HL-60 (cell line): ENCODE measurements around the gene CHI3L2.

Source experiments
- POLR2AphosphoS5 ChIP-seq: IDR thresholded peaks from 2 replicates; pipeline ENCODE4 v1.6.1; 2012; ENCODE audit warnings: low read depth
- TF ChIP-seq, protein P1 (sequence below): IDR thresholded peaks from one replicate; pipeline ENCODE4 v1.5.1; 2011; ENCODE audit warnings: low read length, control low read depth, inconsistent platforms; ENCODE audit not compliant: insufficient read depth

DNA sequence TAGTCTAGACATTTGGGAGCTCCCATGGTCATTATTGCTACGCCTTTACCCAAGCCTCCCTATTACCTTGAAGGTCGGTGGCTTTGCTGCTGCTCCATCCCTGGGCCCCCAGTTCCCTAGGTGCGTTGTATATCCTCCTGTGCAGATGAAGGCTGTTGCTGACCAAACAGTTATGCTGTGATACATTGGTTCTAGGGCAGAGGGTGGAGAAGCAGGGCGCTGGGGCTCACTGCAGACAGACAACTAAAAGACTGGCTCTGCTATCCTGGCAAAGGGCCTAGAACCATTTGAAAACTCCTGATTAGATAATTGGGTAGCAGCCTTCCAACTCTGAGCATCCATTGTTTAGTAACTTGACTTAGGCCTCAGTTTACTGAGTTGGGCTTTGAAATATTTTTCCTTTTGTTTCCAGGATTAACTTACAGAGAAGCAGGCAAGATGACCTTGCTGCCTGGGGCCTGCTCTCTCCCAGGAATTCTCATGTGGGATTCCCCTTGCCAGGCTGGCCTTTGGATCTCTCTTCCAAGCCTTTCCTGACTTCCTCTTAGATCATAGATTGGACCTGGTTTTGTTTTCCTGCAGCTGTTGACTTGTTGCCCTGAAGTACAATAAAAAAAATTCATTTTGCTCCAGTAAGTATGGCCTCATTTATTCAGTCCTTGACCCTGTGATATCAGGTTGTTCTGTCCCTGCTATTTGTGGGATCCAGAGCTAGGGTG is 15.5 kb downstream of the CHI3L2 start:
- TF ChIP-seq, protein P1, sequence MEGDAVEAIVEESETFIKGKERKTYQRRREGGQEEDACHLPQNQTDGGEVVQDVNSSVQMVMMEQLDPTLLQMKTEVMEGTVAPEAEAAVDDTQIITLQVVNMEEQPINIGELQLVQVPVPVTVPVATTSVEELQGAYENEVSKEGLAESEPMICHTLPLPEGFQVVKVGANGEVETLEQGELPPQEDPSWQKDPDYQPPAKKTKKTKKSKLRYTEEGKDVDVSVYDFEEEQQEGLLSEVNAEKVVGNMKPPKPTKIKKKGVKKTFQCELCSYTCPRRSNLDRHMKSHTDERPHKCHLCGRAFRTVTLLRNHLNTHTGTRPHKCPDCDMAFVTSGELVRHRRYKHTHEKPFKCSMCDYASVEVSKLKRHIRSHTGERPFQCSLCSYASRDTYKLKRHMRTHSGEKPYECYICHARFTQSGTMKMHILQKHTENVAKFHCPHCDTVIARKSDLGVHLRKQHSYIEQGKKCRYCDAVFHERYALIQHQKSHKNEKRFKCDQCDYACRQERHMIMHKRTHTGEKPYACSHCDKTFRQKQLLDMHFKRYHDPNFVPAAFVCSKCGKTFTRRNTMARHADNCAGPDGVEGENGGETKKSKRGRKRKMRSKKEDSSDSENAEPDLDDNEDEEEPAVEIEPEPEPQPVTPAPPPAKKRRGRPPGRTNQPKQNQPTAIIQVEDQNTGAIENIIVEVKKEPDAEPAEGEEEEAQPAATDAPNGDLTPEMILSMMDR, result no peak
- TF ChIP-seq POLR2AphosphoS5, result no peak
